SK-N-SH treated with all-trans-retinoic acid at 6 μM for 48 hours (cell line): ENCODE measurements around the gene NAPA.

Experiments used
- ATAC-seq: fragments of 200-7000 bp; cut with Tn5 transposase; 3 replicates; pipeline ENCODE4 v1.9.1; 2020; ENCODE audit warnings: mild to moderate bottlenecking, moderate library complexity
- ARNTL ChIP-seq: fragments of 450-650 bp; formaldehyde crosslinking; IDR thresholded peaks from 2 replicates; pipeline ENCODE4 v1.5.0; 2020; ENCODE audit warnings: low read depth, mild to moderate bottlenecking, moderate library complexity, borderline replicate concordance
- BACH2 ChIP-seq: fragments of 250-450 bp; sonication (Bioruptor Pico); IDR thresholded peaks from 2 replicates; pipeline ENCODE4 v1.9.0; 2021; ENCODE audit warnings: mild to moderate bottlenecking, borderline replicate concordance
- CSDC2 ChIP-seq: fragments of 250-450 bp; sonication (Bioruptor Pico); IDR thresholded peaks from 2 replicates; pipeline ENCODE4 v1.5.0; 2020; ENCODE audit warnings: mild to moderate bottlenecking, moderate library complexity
- GLIS3 ChIP-seq: fragments of 250-450 bp; sonication (Bioruptor Pico); IDR thresholded peaks from 2 replicates; pipeline ENCODE4 v1.5.0; 2020; ENCODE audit warnings: mild to moderate bottlenecking, moderate library complexity
- ISL1 ChIP-seq: fragments of 250-450 bp; sonication (Bioruptor Pico); IDR thresholded peaks from 2 replicates; pipeline ENCODE4 v2.1.2; 2022; ENCODE audit warnings: mild to moderate bottlenecking, moderate library complexity
- OSR1 ChIP-seq: fragments of 250-450 bp; sonication (Bioruptor Pico); IDR thresholded peaks from 2 replicates; pipeline ENCODE4 v1.8.0; 2022; ENCODE audit warnings: moderate library complexity, mild to moderate bottlenecking, inconsistent platforms
- PPARA ChIP-seq: fragments of 250-450 bp; sonication (Bioruptor Pico); IDR thresholded peaks from 2 replicates; pipeline ENCODE4 v1.5.0; 2020; ENCODE audit warnings: mild to moderate bottlenecking, borderline replicate concordance
- TCF4 ChIP-seq: fragments of 250-450 bp; sonication (Bioruptor Pico); IDR thresholded peaks from 2 replicates; pipeline ENCODE4 v1.8.0; 2021; ENCODE audit warnings: mild to moderate bottlenecking, moderate library complexity, borderline replicate concordance
- TOX ChIP-seq: fragments of 250-450 bp; sonication (Bioruptor Pico); IDR thresholded peaks from 2 replicates; pipeline ENCODE4 v1.8.0; 2021; ENCODE audit warnings: mild to moderate bottlenecking, moderate library complexity, borderline replicate concordance
- ZC3H10 ChIP-seq: fragments of 250-450 bp; sonication (Bioruptor Pico); IDR thresholded peaks from 2 replicates; pipeline ENCODE4 v1.5.1; 2021; ENCODE audit warnings: mild to moderate bottlenecking, moderate library complexity
- ZFP3 ChIP-seq: fragments of 250-450 bp; sonication (Bioruptor Pico); IDR thresholded peaks from 2 replicates; pipeline ENCODE4 v1.5.0; 2020; ENCODE audit warnings: mild to moderate bottlenecking, moderate library complexity
- ZFP30 ChIP-seq: fragments of 450-650 bp; formaldehyde crosslinking; IDR thresholded peaks from 2 replicates; pipeline ENCODE4 v1.5.0; 2022; ENCODE audit warnings: mild to moderate bottlenecking, moderate library complexity
- ZNF565 ChIP-seq: fragments of 450-650 bp; formaldehyde crosslinking; conservative IDR thresholded peaks from 2 replicates; pipeline ENCODE4 v1.5.0; 2020; ENCODE audit warnings: low read depth, mild to moderate bottlenecking, moderate library complexity
- ZNF70 ChIP-seq: fragments of 450-650 bp; formaldehyde crosslinking; IDR thresholded peaks from 2 replicates; pipeline ENCODE4 v1.5.0; 2020; ENCODE audit warnings: mild to moderate bottlenecking, moderate library complexity
- ZNF8 ChIP-seq: fragments of 450-650 bp; formaldehyde crosslinking; IDR thresholded peaks from 2 replicates; pipeline ENCODE4 v1.5.0; 2020; ENCODE audit warnings: mild to moderate bottlenecking, moderate library complexity
- TF ChIP-seq, protein P1 (sequence below): fragments of 250-450 bp; sonication (Bioruptor Pico); IDR thresholded peaks from 2 replicates; pipeline ENCODE4 v1.5.0; 2020; ENCODE audit warnings: mild to moderate bottlenecking, moderate library complexity
- TF ChIP-seq, protein P2 (sequence below): fragments of 250-450 bp; sonication (Bioruptor Pico); IDR thresholded peaks from 2 replicates; pipeline ENCODE4 v1.5.1; 2021; ENCODE audit warnings: mild to moderate bottlenecking, moderate library complexity
- TF ChIP-seq, protein P3 (sequence below): fragments of 250-450 bp; sonication (Bioruptor Pico); IDR thresholded peaks from 2 replicates; pipeline ENCODE4 v1.5.1; 2020; ENCODE audit warnings: low read depth, mild to moderate bottlenecking, moderate library complexity
- TF ChIP-seq, protein P4 (sequence below): fragments of 250-450 bp; sonication (Bioruptor Pico); IDR thresholded peaks from 2 replicates; pipeline ENCODE4 v1.8.0; 2021; ENCODE audit warnings: low read depth, mild to moderate bottlenecking, moderate library complexity, borderline replicate concordance
- TF ChIP-seq, protein P5 (sequence below): fragments of 250-450 bp; sonication (Bioruptor Pico); IDR thresholded peaks from 2 replicates; pipeline ENCODE4 v1.8.0; 2020; ENCODE audit warnings: mild to moderate bottlenecking, moderate library complexity, borderline replicate concordance

NAPA gene

DNA sequence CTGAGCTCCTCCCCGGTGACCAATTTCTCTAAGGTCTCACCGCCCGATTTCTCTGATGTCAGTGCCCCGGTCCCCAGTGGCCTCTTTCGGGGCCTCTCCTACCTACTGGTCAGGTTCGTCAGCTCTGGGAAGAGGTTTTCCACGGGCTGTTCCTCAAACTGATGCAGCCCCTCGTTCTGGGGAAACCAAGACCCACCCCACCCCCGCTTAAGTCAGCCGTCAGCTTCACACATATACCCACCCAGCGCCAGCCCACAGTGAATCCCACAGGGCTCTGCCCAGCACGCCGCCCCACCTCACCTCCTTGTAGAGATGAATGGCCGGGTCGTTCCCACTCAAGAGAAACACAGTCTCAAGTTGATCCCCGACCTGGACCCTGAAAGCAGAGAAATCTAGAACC is 34.2 kb downstream of the NAPA start:
- TF ChIP-seq ISL1 (no peak), ZNF8 (CRISPR knock-in tag) (no peak), TOX (CRISPR knock-in tag) (no peak), OSR1 (CRISPR knock-in tag) (no peak), ARNTL (CRISPR knock-in tag) (no peak), CSDC2 (CRISPR knock-in tag) (no peak)
- TF ChIP-seq, protein P1, sequence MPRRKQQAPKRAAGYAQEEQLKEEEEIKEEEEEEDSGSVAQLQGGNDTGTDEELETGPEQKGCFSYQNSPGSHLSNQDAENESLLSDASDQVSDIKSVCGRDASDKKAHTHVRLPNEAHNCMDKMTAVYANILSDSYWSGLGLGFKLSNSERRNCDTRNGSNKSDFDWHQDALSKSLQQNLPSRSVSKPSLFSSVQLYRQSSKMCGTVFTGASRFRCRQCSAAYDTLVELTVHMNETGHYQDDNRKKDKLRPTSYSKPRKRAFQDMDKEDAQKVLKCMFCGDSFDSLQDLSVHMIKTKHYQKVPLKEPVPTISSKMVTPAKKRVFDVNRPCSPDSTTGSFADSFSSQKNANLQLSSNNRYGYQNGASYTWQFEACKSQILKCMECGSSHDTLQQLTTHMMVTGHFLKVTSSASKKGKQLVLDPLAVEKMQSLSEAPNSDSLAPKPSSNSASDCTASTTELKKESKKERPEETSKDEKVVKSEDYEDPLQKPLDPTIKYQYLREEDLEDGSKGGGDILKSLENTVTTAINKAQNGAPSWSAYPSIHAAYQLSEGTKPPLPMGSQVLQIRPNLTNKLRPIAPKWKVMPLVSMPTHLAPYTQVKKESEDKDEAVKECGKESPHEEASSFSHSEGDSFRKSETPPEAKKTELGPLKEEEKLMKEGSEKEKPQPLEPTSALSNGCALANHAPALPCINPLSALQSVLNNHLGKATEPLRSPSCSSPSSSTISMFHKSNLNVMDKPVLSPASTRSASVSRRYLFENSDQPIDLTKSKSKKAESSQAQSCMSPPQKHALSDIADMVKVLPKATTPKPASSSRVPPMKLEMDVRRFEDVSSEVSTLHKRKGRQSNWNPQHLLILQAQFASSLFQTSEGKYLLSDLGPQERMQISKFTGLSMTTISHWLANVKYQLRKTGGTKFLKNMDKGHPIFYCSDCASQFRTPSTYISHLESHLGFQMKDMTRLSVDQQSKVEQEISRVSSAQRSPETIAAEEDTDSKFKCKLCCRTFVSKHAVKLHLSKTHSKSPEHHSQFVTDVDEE (CRISPR knock-in tag): no peak
- no peak for ATAC-seq

DNA sequence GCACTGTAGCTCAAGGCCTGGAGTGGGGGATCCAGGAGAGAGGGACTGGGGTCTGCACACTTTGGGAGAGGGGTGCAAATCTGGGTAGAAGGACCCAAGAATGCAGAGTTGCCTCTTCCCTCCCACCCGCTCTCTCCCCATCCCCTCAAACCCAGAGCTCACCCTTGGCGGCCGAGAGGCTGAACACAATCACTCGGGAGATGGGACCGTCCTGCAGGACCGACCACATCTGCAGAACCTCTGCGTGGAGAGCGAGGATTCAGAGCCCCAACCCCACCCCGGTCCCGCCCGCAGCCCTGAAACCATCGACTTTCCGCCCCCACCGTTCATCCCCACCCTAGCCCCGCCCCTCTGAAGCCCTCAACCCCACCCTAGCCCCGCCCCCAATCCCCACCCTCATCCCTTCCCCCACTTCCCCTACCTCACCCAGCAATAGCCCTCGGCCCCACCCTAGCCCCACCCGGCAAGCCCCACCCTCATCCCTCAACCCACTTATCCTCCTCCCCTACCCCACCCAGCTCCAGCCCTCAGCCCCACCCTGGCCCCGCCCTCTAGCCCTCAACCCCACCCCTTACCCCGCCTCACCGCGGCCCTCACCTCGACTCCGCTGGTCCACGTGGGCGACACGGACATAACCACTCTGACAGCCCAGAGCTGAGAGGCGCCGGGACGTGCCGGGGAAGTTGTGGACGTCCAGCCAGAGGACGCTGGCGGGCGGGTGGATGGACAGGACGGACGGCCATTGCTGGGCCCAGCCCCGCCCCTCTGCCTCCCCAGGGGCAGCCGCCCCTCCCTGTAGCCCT is 35.0 kb downstream of the NAPA start:
- TF ChIP-seq ZFP30: no peak
- TF ChIP-seq, protein P2, sequence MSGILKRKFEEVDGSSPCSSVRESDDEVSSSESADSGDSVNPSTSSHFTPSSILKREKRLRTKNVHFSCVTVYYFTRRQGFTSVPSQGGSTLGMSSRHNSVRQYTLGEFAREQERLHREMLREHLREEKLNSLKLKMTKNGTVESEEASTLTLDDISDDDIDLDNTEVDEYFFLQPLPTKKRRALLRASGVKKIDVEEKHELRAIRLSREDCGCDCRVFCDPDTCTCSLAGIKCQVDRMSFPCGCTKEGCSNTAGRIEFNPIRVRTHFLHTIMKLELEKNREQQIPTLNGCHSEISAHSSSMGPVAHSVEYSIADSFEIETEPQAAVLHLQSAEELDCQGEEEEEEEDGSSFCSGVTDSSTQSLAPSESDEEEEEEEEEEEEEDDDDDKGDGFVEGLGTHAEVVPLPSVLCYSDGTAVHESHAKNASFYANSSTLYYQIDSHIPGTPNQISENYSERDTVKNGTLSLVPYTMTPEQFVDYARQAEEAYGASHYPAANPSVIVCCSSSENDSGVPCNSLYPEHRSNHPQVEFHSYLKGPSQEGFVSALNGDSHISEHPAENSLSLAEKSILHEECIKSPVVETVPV (CRISPR knock-in tag): no peak
- TF ChIP-seq ZNF8 (CRISPR knock-in tag): no peak
- TF ChIP-seq ZFP3 (CRISPR knock-in tag): no peak
- TF ChIP-seq, protein P3, sequence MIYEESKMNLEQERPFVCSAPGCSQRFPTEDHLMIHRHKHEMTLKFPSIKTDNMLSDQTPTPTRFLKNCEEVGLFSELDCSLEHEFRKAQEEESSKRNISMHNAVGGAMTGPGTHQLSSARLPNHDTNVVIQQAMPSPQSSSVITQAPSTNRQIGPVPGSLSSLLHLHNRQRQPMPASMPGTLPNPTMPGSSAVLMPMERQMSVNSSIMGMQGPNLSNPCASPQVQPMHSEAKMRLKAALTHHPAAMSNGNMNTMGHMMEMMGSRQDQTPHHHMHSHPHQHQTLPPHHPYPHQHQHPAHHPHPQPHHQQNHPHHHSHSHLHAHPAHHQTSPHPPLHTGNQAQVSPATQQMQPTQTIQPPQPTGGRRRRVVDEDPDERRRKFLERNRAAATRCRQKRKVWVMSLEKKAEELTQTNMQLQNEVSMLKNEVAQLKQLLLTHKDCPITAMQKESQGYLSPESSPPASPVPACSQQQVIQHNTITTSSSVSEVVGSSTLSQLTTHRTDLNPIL (CRISPR knock-in tag): no peak
- no peak for TF ChIP-seq ZC3H10 (CRISPR knock-in tag)
- no peak for TF ChIP-seq ZNF565 (CRISPR knock-in tag)
- TF ChIP-seq TCF4 (CRISPR knock-in tag): no peak
- TF ChIP-seq, protein P1 (CRISPR knock-in tag): no peak
- TF ChIP-seq CSDC2 (CRISPR knock-in tag): no peak
- TF ChIP-seq, protein P4, sequence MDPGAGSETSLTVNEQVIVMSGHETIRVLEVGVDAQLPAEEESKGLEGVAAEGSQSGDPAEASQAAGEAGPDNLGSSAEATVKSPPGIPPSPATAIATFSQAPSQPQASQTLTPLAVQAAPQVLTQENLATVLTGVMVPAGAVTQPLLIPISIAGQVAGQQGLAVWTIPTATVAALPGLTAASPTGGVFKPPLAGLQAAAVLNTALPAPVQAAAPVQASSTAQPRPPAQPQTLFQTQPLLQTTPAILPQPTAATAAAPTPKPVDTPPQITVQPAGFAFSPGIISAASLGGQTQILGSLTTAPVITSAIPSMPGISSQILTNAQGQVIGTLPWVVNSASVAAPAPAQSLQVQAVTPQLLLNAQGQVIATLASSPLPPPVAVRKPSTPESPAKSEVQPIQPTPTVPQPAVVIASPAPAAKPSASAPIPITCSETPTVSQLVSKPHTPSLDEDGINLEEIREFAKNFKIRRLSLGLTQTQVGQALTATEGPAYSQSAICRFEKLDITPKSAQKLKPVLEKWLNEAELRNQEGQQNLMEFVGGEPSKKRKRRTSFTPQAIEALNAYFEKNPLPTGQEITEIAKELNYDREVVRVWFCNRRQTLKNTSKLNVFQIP: no peak
- TF ChIP-seq PPARA (CRISPR knock-in tag): no peak
- TF ChIP-seq ISL1: no peak
- TF ChIP-seq, protein P5, sequence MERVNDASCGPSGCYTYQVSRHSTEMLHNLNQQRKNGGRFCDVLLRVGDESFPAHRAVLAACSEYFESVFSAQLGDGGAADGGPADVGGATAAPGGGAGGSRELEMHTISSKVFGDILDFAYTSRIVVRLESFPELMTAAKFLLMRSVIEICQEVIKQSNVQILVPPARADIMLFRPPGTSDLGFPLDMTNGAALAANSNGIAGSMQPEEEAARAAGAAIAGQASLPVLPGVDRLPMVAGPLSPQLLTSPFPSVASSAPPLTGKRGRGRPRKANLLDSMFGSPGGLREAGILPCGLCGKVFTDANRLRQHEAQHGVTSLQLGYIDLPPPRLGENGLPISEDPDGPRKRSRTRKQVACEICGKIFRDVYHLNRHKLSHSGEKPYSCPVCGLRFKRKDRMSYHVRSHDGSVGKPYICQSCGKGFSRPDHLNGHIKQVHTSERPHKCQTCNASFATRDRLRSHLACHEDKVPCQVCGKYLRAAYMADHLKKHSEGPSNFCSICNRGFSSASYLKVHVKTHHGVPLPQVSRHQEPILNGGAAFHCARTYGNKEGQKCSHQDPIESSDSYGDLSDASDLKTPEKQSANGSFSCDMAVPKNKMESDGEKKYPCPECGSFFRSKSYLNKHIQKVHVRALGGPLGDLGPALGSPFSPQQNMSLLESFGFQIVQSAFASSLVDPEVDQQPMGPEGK (CRISPR knock-in tag): no peak
- TF ChIP-seq BACH2 (CRISPR knock-in tag): no peak
- no peak for TF ChIP-seq GLIS3 (CRISPR knock-in tag)
- TF ChIP-seq ZNF70: no peak
- no peak for TF ChIP-seq TOX (CRISPR knock-in tag)
- TF ChIP-seq, all 23 proteins: peak for 0
- ATAC-seq: no peak
